GM21360 (cell line): Measurements from ENCODE around the gene LY6G6D.
A peak's percentile ranks its signal among the peaks of the same experiment; 100 is the strongest.

Experiments
- ATAC-seq: cut with Tn5 transposase; IDR thresholded peaks from one replicate; pipeline ENCODE4 v1.9.1; 2021; ENCODE audit warnings: mild to moderate bottlenecking, moderate library complexity; ENCODE audit not compliant: unreplicated experiment

The LY6G6D gene, protein sequence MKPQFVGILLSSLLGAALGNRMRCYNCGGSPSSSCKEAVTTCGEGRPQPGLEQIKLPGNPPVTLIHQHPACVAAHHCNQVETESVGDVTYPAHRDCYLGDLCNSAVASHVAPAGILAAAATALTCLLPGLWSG

GRCh38 chr6:31715022-31715958 is at the start of gene LY6G6D:
Gene LY6G6D (plus strand): TSS chr6:31715348. CDS start chr6:31715356, 8 bp downstream.
- no peak for ATAC-seq

GRCh38 chr6:31665501-31666336 is 49.4 kb upstream of the LY6G6D start, which contains the start of gene CSNK2B:
Gene CSNK2B (plus strand): TSS chr6:31666080. CDS start chr6:31666832, 752 bp downstream.
- ATAC-seq = peak; percentile 70

GRCh38 chr6:31666337-31666965 is 48.7 kb upstream of the LY6G6D start:
- no peak for ATAC-seq

GRCh38 chr6:31669676-31670075 is 45.5 kb upstream of the LY6G6D start, which contains the start of gene LY6G5B:
Gene LY6G5B (plus strand): TSS chr6:31669976. CDS start chr6:31670951, 975 bp downstream.
- no peak for ATAC-seq

DNA sequence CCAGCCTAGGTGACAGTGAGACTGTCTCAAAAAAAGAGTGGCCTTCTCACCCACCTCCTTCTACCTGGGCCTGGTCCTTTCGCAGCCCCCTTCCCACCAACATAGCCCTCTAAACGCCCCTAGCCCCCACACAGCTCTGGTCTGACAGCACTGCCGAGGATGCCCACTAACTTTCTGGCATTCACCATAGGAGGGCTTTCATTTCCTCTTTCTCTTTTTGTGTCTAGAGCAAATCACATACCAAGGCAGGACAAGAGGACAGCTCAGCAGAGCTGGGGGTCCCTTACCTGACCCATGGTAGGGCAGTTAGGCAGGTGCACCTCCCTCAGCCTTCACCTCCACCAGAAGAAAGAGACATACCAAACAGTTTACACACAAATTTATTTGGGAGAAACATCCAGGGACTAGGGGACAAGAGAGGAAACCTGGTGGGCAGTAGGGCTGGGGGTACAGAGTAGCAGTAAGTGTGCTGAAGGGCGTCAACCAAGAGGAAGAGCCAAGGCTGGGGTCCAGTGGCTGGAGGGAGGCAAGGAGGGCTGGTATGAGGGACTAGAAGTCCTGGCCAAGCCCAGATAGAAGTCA is 38.7 kb upstream of the LY6G6D start:
- no peak for ATAC-seq

GRCh38 chr6:31676904-31677303 is 38.2 kb upstream of the LY6G6D start:
- ATAC-seq = no peak

GRCh38 chr6:31677955-31678354 is 37.2 kb upstream of the LY6G6D start:
- no peak for ATAC-seq

DNA sequence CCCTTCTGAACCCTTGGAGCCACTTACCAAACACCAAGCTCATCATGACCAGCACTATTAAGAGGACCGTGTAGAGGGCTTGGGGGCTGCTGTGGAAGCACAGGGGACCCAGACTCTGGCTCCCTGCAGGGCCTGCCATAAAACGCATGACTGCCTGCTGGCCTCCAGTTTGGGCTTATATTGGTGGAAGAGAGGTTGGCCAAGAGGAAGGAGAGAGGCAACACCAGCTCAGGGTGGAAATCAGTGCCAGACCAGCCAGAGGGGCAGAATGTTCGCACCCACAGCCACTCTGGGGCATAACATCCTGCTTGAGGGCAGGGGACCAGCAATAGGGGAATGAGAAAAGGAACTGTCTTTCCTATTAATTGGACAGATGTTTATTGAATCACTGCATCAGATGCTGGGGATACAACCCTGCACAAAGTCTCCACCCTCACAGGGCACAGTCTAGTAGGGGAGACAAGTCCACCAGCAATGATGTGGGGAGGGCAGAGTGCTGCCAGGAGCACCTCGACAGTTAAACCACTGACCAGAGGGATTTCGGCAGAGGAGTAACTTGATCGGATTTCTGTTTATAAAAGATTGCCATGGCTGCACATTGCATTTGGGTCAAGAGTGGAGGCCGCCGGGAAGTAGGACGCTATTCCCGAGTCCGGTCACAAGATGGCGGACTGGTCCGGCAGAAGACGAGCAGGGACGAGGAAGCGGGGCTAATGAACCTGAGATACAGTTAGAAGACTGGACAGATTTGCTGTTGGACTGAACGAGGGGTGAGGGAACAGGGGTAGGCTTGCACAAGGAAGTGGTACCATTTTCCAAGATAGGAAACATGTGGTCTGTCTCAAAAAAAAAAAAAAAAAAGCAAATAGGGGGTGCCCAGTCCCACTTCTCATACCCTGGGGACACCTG is 34.7 kb upstream of the LY6G6D start, which contains the start of gene LY6G5C:
TSS of gene LY6G5C (minus strand) at position 842 of the 909 bp plus-strand sequence. CDS start at position 148, 694 bp downstream.
- ATAC-seq = no peak

GRCh38 chr6:31681135-31681671 is 33.9 kb upstream of the LY6G6D start:
- no peak for ATAC-seq

- no peak for ATAC-seq
Observed at GRCh38 chr6:31683591-31683990, 31.6 kb upstream of the LY6G6D start.

DNA sequence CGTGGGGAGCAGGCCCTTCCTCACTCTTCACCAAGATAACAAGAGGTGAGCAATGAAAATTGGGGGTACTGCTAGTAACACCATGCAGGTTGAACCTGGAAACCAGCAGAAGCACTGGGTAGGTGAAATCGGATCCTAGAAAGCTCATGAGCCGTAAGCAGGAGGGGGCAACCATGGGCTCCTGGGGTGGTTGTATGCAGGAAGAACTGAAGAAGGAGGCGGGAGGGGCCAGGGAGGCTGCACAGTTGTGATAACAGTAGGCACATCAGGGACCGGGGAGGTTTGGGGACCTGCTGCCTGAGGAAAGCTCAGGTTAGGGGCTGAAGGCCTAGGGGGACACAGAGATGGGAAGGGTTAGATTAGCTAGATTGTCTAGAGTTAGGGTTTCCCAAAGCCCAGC is 28.7 kb upstream of the LY6G6D start:
- ATAC-seq = no peak

DNA sequence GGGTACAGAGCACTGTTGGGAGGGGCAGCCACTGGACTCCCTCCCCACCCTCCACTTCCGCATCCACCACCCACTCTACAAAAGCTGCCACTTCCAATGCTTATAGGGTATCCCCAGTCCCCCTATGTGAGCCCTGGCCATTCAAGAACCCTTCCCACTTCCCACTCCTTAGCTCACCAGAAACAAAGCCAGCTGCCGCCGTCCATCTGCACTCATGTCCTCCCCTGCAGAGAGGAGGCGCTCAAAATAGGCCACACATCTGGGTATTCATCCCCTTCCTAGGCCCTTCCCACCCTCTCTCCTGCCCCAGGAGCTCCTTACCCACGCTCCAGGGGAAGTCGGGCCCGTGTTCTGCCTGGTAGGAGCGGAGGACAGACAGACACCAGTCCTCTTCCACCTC is 27.8 kb upstream of the LY6G6D start:
- ATAC-seq = no peak

DNA sequence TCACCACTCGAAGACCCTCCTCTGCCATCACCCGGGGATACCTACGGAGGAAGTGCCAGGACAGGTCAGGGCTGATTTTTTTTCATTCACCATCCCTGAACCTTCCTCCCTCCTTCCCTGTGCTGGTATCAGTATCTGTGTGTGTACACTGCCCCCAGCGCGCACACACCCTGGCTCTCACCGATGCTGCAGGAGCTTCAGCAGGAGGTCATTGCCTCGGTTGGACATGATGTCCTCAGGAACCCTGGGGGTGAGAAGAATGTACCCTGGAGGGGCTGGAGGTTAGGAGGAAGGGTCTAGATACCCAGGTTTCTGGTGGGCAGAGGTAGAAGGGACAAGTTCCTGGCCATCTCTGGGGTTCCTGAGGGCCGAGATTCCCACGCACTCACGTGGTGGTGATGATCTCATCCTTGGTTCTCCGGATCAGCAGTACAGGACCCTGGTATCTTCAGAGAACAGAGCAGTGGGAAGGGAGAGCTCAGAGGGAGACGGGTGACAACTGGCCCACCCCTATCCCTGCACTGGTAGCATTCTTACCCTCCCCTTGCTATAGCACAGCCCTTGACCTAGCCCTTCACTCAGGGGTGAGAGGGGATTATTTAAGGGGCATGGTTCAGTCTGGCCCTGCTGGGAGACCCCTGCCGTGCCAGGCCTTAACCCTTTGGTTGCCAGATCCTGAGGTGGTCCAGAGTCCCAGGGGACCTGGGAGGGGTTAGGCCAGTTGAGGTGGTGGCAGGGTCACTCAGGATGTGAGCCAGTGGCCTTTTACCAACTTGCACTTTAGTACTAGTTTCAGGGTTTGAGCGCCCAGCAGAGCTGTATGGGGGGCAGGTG is 27.1 kb upstream of the LY6G6D start:
- no peak for ATAC-seq

- no peak for ATAC-seq
Observed at GRCh38 chr6:31689249-31690110, 25.7 kb upstream of the LY6G6D start.

- ATAC-seq = no peak
Observed at GRCh38 chr6:31690231-31691077, 24.7 kb upstream of the LY6G6D start.

DNA sequence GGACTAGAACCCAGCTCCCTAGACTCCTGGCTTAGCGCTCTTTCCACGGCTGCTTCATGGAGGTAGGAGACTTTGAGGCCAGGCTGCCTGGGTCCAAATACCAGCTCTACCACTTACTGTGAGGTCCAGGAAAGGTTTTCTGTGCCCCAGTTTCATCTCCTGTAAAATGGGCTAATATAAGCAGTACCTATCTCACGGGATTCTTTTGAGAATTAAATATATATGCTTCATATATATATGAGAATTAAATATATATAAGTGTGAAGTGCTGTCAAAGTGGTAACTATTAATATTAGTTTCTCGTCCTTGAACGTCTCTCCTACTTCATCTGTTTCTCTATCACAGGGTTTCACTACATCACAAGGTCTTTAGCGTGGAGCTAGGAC is 24.1 kb upstream of the LY6G6D start:
- no peak for ATAC-seq
